Smooth muscle cell (in vitro differentiated cells): ENCODE results near the gene ZBTB24. TPM values are rescaled to one million over a fixed set of nuclear protein-coding genes. Genes with fewer than 3 reads are reported as not detected.
A peak's percentile ranks its signal among the peaks of the same experiment; 100 is the strongest.

ENCODE experiments used
- DNase-seq: peaks from one replicate; lab custom pipeline; 2025; ENCODE audit not compliant: unreplicated experiment; lab: John Stamatoyannopoulos, UW
- H2AFZ ChIP-seq: fragments of 200-600 bp; sonication (generic); 2 replicates; pipeline ENCODE4 v1.6.0; 2016; ENCODE audit warnings: antibody characterized with exemption, low read depth, mild to moderate bottlenecking
- H3F3A ChIP-seq: fragments of 200-600 bp; sonication (generic); 2 replicates; pipeline ENCODE4 v1.6.0; 2017; ENCODE audit warnings: antibody characterized with exemption, low read depth
- H3K27ac ChIP-seq: fragments of 200-600 bp; sonication (generic); 2 replicates; pipeline ENCODE4 v1.5.1; 2016; ENCODE audit warnings: low read depth, mild to moderate bottlenecking
- H3K27me3 ChIP-seq: fragments of 200-600 bp; sonication (generic); 2 replicates; pipeline ENCODE4 v1.6.1; 2016; ENCODE audit warnings: low read depth, mild to moderate bottlenecking
- H3K36me3 ChIP-seq: fragments of 200-600 bp; sonication (generic); 2 replicates; pipeline ENCODE4 v1.5.1; 2016; ENCODE audit warnings: low read depth
- H3K4me1 ChIP-seq: fragments of 200-600 bp; sonication (generic); 2 replicates; pipeline ENCODE4 v1.5.1; 2016; ENCODE audit warnings: low read depth
- H3K4me2 ChIP-seq: fragments of 200-600 bp; sonication (generic); 2 replicates; pipeline ENCODE4 v1.6.0; 2016; ENCODE audit warnings: mild to moderate bottlenecking
- H3K4me3 ChIP-seq: fragments of 200-600 bp; sonication (generic); 2 replicates; pipeline ENCODE4 v1.5.1; 2016; ENCODE audit warnings: mild to moderate bottlenecking
- H3K79me2 ChIP-seq: fragments of 200-600 bp; sonication (generic); 2 replicates; pipeline ENCODE4 v1.6.0; 2016; ENCODE audit warnings: low read depth, mild to moderate bottlenecking
- H3K9ac ChIP-seq: fragments of 200-600 bp; sonication (generic); 2 replicates; pipeline ENCODE4 v1.6.0; 2016; ENCODE audit warnings: low read depth
- H3K9me3 ChIP-seq: fragments of 200-600 bp; sonication (generic); replicated peaks from 2 replicates; pipeline ENCODE4 v1.5.1; 2016; ENCODE audit warnings: low read depth
- H4K20me1 ChIP-seq: fragments of 200-600 bp; sonication (generic); 2 replicates; pipeline ENCODE4 v1.6.0; 2016; ENCODE audit warnings: low read depth
- CTCF ChIP-seq: fragments of 200-600 bp; sonication (generic); IDR thresholded peaks from 2 replicates; pipeline ENCODE4 v1.5.1; 2017; ENCODE audit warnings: borderline replicate concordance, mild to moderate bottlenecking, antibody characterized with exemption; ENCODE audit not compliant: insufficient read depth, poor library complexity, severe bottlenecking
- WGBS: methylation state at CpG from one replicate; pipeline ENCODE4 v1.1.7; 2016; ENCODE audit warnings: low lambda C conversion rate; 5-methylcytosine and 5-hydroxymethylcytosine counted together
- polyA plus RNA-seq: library from polyadenylated mRNA; unstranded; fragments of >200 nt; fragmentation: Nextera tagmentation; extraction: Ambion mirVana; gene quantifications from 2 replicates; pipeline ENCODE4 v1.2.1, GENCODE V29; 2016
- total RNA-seq: library from RNA; depleted of rRNA; stranded (reverse); fragments of >200 nt; gene quantifications from 2 replicates; pipeline ENCODE4 v1.2.3, GENCODE V29; 2014

Gene ZBTB24
- total and polyA plus RNA-seq, 2 experiments from 2014 or later: 1.3 to 6.6 TPM

- no peaks in the 10 kb centered on the region for H3K79me2 ChIP-seq
- H4K20me1 ChIP-seq: no peaks in the 10 kb centered on the region
- no peak for DNase-seq
- no peaks in the 10 kb centered on the region for H3K27me3 ChIP-seq
- peak overlapping the region; percentile 16 for H3K27ac ChIP-seq
- no peak overlapping the region for H2AFZ ChIP-seq
- H3K36me3 ChIP-seq: no peaks in the 10 kb centered on the region
- TF ChIP-seq CTCF: no peak
- H3F3A ChIP-seq: no peaks in the 10 kb centered on the region
- WGBS: 66% methylated on average over 2 of the region's 2 CpGs
- H3K4me3 ChIP-seq: no peak overlapping the region
- H3K4me2 ChIP-seq: no peak overlapping the region
- no peaks in the 10 kb centered on the region for H3K9me3 ChIP-seq
- no peak overlapping the region for H3K9ac ChIP-seq
- peaks cover 9% of the 10 kb centered on the region for H3K4me1 ChIP-seq
Observed at GRCh38 chr6:109490713-109491112, 7.7 kb upstream of the ZBTB24 start.

DNA sequence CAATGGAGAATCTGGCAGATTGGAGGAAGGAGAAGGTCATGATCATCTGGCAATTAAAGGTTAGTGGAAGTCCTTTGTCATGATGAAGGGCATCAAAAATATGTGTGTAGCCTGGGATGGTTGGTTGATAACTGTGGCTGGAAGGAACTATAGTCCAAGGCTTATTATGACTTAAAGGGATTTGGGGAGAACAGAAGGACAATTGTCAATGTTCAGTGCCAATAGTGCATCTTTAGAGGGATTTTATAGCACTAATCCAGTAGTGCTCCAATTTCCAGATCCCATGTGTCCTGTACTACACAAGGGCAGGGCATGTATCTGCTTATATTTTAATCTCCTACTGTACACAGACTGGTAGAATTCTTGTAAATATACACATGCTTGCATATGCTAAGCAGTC, 5.0 kb upstream of the ZBTB24 start:
- no peak overlapping the region for H3K4me3 ChIP-seq
- H2AFZ ChIP-seq: no peak overlapping the region
- H3F3A ChIP-seq: no peaks in the 10 kb centered on the region
- no peaks in the 10 kb centered on the region for H4K20me1 ChIP-seq
- DNase-seq: no peak
- H3K9ac ChIP-seq: no peak overlapping the region
- H3K79me2 ChIP-seq: no peaks in the 10 kb centered on the region
- no peak for TF ChIP-seq CTCF
- no peak overlapping the region for H3K4me2 ChIP-seq
- peaks cover 9% of the 10 kb centered on the region for H3K4me1 ChIP-seq
- H3K36me3 ChIP-seq: no peaks in the 10 kb centered on the region
- no peaks in the 10 kb centered on the region for H3K9me3 ChIP-seq
- no peak overlapping the region for H3K27ac ChIP-seq
- no peaks in the 10 kb centered on the region for H3K27me3 ChIP-seq

GRCh38 chr6:109486068-109486467, 3.0 kb upstream of the ZBTB24 start:
- TF ChIP-seq CTCF: no peak
- H3K9ac ChIP-seq: no peak overlapping the region
- no peaks in the 10 kb centered on the region for H3K36me3 ChIP-seq
- H3K4me3 ChIP-seq: no peak overlapping the region
- H4K20me1 ChIP-seq: no peaks in the 10 kb centered on the region
- no peaks in the 10 kb centered on the region for H3K9me3 ChIP-seq
- no peaks in the 10 kb centered on the region for H3K27me3 ChIP-seq
- no peak for DNase-seq
- H3K27ac ChIP-seq: no peak overlapping the region
- no peak overlapping the region for H2AFZ ChIP-seq
- no peaks in the 10 kb centered on the region for H3K4me1 ChIP-seq
- 80% methylated on average over 1 of the region's 1 CpG for WGBS
- peaks cover under 1% of the 10 kb centered on the region for H3K79me2 ChIP-seq
- H3K4me2 ChIP-seq: no peak overlapping the region
- no peaks in the 10 kb centered on the region for H3F3A ChIP-seq

DNA sequence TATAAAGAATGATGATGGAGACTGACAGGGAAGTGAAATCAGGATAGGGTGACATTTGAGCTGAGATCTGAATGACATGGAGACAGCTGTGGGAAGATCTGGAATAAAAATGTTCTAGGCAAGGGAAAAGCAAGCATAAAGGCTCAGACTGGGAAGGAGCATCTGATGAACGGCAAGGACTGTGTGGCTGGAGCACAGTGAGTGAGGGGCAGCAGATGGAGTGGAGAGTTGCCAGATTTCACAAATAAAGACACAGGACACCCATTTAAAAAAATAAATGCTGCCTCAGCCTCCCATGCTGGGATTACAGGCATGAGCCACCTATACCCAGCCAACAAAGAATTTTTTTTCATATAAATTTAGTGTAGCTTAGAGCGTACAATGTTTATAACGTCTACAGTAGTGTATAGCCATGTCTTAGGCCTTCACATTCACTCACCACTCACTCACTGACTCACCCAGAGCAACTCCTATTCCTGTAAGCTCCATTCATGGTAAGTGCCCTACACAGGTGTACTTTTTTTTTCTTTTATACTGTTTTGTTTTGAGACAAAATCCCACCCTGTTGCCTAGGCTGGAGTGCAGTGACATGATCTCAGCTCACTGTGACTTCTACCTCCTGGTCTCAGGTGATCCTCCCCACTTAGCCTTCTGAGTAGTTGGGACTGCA, 2.4 kb upstream of the ZBTB24 start:
- Histone ChIP-seq H3K4me2 (no peak overlapping the region), H3K27ac (no peak overlapping the region), H3F3A (no peaks in the 10 kb centered on the region), H4K20me1 (peaks cover 3% of the 10 kb centered on the region), H3K36me3 (no peaks in the 10 kb centered on the region), H3K4me3 (no peak overlapping the region), H3K9me3 (no peaks in the 10 kb centered on the region), H3K9ac (no peak overlapping the region), H2AFZ (no peak overlapping the region), H3K4me1 (peaks cover 5% of the 10 kb centered on the region), H3K27me3 (no peaks in the 10 kb centered on the region), H3K79me2 (peaks cover 7% of the 10 kb centered on the region)
- DNase-seq: no peak
- 88% methylated on average over 3 of the region's 3 CpGs for WGBS
- TF ChIP-seq CTCF: no peak
